ENCODE results near the gene PTPRT. TPM values are rescaled to one million over a fixed set of nuclear protein-coding genes. Genes with fewer than 3 reads are reported as not detected.

Gene PTPRT
- total RNA-seq, 1 experiment from 2014 or later = 0.13 TPM

DNA sequence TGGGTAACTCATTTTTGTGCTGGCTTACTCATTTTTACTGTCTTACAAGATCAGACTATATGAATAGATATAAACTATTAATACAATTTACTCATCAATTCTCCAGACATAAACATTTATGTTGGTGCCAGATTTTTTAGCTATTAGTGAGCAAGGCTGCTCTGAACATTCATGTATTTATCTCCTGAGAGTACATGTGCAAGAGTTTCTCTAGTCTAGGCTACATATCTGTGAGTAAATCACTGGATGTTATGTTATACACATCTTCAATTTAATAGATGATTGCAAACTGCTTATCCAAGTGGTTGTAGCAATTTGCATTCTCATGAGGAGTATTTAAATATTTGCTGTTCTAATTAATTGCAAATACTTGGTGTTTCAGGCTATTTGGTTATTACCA lies 687.1 kb downstream of the PTPRT start:
- no peaks in the 10 kb centered on the region for H3K23me2 ChIP-seq (ENCODE audit: insufficient read length, low read depth, low read length, poor library complexity, severe bottlenecking)
- Mint-ChIP-seq H3K27me3 (ENCODE audit: low read depth) (peaks cover 2% of the 10 kb centered on the region; the same call in 1 of the 2 replicates), H3K36me3 (ENCODE audit: insufficient read depth in 1 of 3, low read depth in 3 of 3) (peaks cover 0 to 5% (median 0%) of the 10 kb centered on the region in 3 experiments; a peak in 1 of 7 replicates), H3K4me1 (no peaks in the 10 kb centered on the region), H3K27ac (no peak overlapping the region), H3K4me3 (no peak overlapping the region), H3K9me3 (peaks cover 6 to 9% of the 10 kb centered on the region in 2 experiments)
- no peaks in the 10 kb centered on the region for H4K20me1 ChIP-seq (ENCODE audit: control insufficient read depth, insufficient read depth, insufficient read length)
- no peak overlapping the region for H3K23ac ChIP-seq (ENCODE audit: insufficient read length, low read depth, low read length)
- H3K4ac ChIP-seq (ENCODE audit: low read depth, low read length) = no peak overlapping the region
- H3K9me3 ChIP-seq (ENCODE audit: control insufficient read depth, low read depth, low read length) = no peaks in the 10 kb centered on the region
- no peak overlapping the region for H3K4me2 ChIP-seq (ENCODE audit: insufficient read depth, insufficient read length, low read length)
- H2BK20ac ChIP-seq (ENCODE audit: low read depth, low read length, poor library complexity, severe bottlenecking) = no peak overlapping the region
- H2BK15ac ChIP-seq (ENCODE audit: low read depth, low read length) = no peak overlapping the region
- no peak overlapping the region for H4K5ac ChIP-seq (ENCODE audit: insufficient read length, low read depth, low read length)
- TF ChIP-seq, protein P1, sequence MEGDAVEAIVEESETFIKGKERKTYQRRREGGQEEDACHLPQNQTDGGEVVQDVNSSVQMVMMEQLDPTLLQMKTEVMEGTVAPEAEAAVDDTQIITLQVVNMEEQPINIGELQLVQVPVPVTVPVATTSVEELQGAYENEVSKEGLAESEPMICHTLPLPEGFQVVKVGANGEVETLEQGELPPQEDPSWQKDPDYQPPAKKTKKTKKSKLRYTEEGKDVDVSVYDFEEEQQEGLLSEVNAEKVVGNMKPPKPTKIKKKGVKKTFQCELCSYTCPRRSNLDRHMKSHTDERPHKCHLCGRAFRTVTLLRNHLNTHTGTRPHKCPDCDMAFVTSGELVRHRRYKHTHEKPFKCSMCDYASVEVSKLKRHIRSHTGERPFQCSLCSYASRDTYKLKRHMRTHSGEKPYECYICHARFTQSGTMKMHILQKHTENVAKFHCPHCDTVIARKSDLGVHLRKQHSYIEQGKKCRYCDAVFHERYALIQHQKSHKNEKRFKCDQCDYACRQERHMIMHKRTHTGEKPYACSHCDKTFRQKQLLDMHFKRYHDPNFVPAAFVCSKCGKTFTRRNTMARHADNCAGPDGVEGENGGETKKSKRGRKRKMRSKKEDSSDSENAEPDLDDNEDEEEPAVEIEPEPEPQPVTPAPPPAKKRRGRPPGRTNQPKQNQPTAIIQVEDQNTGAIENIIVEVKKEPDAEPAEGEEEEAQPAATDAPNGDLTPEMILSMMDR (conservative IDR thresholded peaks at IDR 0.05) = no peak
- no peak overlapping the region for H3K56ac ChIP-seq (ENCODE audit: insufficient read length, low read depth, low read length)
- H2BK5ac ChIP-seq (ENCODE audit: insufficient read length, low read length) = no peak overlapping the region
- no peaks in the 10 kb centered on the region for H3K4me1 ChIP-seq (ENCODE audit: insufficient read depth, low read length)
- no peak overlapping the region for H3K27ac ChIP-seq (ENCODE audit: insufficient read length, low read depth, low read length)
- no peak overlapping the region for H3K14ac ChIP-seq (ENCODE audit: insufficient read depth, low read length)
- H3T11ph ChIP-seq (ENCODE audit: low read length) = no peak overlapping the region
- no peak overlapping the region for H4K91ac ChIP-seq (ENCODE audit: insufficient read length, low read depth, low read length)
- no peak overlapping the region for H2BK12ac ChIP-seq (ENCODE audit: insufficient read length, low read depth, low read length)
- H2AK5ac ChIP-seq (ENCODE audit: insufficient read length, low read length) = no peak overlapping the region
- H3K18ac ChIP-seq (ENCODE audit: insufficient read length, low read depth, low read length) = no peak overlapping the region
- no peak overlapping the region for H2BK120ac ChIP-seq (ENCODE audit: low read depth, low read length, poor library complexity, severe bottlenecking)
- no peaks in the 10 kb centered on the region for H3K27me3 ChIP-seq (ENCODE audit: insufficient read depth, low read length)
- DNase-seq = no peak
- no peak overlapping the region for H4K8ac ChIP-seq (replicated peaks; ENCODE audit: insufficient read length, low read depth, low read length)
- no peaks in the 10 kb centered on the region for H3K79me1 ChIP-seq (ENCODE audit: insufficient read depth, low read depth, low read length, poor library complexity, severe bottlenecking)
- no peak overlapping the region for H3K9ac ChIP-seq (ENCODE audit: extremely low read depth, insufficient read length, low read length)
- no peak overlapping the region for H2AFZ ChIP-seq (ENCODE audit: low read length)
- no peaks in the 10 kb centered on the region for H3K79me2 ChIP-seq (ENCODE audit: insufficient read depth, low read length)
